A549 (cell line): ENCODE measurements around the gene TLK1.

Experiments used
- CEBPB ChIP-seq, 2 experiments: fragments of >200 bp in 1 of 2; sonication (Bioruptor Twin) in 1 of 2; formaldehyde crosslinking in 1 of 2; IDR thresholded peaks; 2 replicates each; pipeline ENCODE4 v1.6.1; 2012 to 2016
- EHMT2 ChIP-seq: fragments of 200-600 bp; sonication (generic); IDR thresholded peaks from 2 replicates; pipeline ENCODE4 v1.6.1; 2016; ENCODE audit warnings: antibody characterized with exemption, low read depth, mild to moderate bottlenecking, moderate library complexity
- EP300 ChIP-seq, 2 experiments: fragments of >200 bp; sonication (Bioruptor Twin); formaldehyde crosslinking; IDR thresholded peaks; 2 replicates in 1 of 2; 3 replicates in 1 of 2; pipeline ENCODE4 v1.6.1; 2016 to 2017
- RAD21 ChIP-seq, 2 experiments: fragments of >200 bp in 1 of 2; sonication (Bioruptor Twin) in 1 of 2; formaldehyde crosslinking in 1 of 2; IDR thresholded peaks in 1 of 2; conservative IDR thresholded peaks in 1 of 2; 2 replicates in 1 of 2; 3 replicates in 1 of 2; pipeline ENCODE4 v1.6.1; 2012 to 2018; ENCODE audit warnings: inconsistent platforms in 1 of 2
- RARB ChIP-seq: fragments of 250-450 bp; sonication (Bioruptor Pico); IDR thresholded peaks from 2 replicates; pipeline ENCODE4 v1.8.0; 2021; ENCODE audit warnings: mild to moderate bottlenecking, moderate library complexity
- RNF2 ChIP-seq: fragments of 200-600 bp; sonication (generic); IDR thresholded peaks from 2 replicates; pipeline ENCODE4 v1.6.1; 2016; ENCODE audit warnings: low read depth, mild to moderate bottlenecking, antibody characterized with exemption, moderate library complexity, borderline replicate concordance
- TF ChIP-seq, protein P1 (sequence below): fragments of >200 bp; sonication (Bioruptor Twin); formaldehyde crosslinking; IDR thresholded peaks from 3 replicates; pipeline ENCODE4 v1.5.1; 2016
- TF ChIP-seq, protein P2 (sequence below): fragments of >200 bp; sonication (Bioruptor Twin); formaldehyde crosslinking; IDR thresholded peaks from 3 replicates; pipeline ENCODE4 v1.6.1; 2016

DNA sequence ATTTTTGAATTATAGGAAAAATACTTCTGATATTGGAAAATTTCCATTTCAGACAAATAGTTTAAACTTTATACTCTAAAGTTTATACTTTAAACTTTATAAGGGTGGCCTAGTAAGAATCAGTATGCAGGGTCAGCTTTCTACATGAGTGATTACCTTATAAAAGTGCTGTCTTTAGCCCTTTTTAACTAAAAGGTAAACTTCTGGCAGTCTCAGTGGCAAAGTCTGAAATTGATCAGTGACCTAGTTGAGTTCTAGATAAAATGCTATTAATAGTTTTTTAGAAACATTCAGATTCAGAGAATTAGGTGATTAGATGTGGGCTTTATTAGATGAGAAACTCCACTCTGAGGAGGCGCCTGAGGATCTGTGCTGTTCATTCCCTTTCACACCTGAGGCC is 216.1 kb downstream of the TLK1 start:
- TF ChIP-seq, protein P1, sequence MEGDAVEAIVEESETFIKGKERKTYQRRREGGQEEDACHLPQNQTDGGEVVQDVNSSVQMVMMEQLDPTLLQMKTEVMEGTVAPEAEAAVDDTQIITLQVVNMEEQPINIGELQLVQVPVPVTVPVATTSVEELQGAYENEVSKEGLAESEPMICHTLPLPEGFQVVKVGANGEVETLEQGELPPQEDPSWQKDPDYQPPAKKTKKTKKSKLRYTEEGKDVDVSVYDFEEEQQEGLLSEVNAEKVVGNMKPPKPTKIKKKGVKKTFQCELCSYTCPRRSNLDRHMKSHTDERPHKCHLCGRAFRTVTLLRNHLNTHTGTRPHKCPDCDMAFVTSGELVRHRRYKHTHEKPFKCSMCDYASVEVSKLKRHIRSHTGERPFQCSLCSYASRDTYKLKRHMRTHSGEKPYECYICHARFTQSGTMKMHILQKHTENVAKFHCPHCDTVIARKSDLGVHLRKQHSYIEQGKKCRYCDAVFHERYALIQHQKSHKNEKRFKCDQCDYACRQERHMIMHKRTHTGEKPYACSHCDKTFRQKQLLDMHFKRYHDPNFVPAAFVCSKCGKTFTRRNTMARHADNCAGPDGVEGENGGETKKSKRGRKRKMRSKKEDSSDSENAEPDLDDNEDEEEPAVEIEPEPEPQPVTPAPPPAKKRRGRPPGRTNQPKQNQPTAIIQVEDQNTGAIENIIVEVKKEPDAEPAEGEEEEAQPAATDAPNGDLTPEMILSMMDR, result no peak
- TF ChIP-seq, protein P2, sequence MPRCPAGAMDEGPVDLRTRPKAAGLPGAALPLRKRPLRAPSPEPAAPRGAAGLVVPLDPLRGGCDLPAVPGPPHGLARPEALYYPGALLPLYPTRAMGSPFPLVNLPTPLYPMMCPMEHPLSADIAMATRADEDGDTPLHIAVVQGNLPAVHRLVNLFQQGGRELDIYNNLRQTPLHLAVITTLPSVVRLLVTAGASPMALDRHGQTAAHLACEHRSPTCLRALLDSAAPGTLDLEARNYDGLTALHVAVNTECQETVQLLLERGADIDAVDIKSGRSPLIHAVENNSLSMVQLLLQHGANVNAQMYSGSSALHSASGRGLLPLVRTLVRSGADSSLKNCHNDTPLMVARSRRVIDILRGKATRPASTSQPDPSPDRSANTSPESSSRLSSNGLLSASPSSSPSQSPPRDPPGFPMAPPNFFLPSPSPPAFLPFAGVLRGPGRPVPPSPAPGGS, result no peak
- TF ChIP-seq RARB (CRISPR knock-in tag) (no peak), RNF2 (no peak), CEBPB (IDR thresholded peaks at IDR 0.05) (no peak), EHMT2 (no peak), EP300 (IDR thresholded peaks at IDR 0.05) (no peak), RAD21 (conservative IDR thresholded peaks at IDR 0.05 in 1 of 2, IDR thresholded peaks at IDR 0.05 in 1 of 2) (no peak)
